GM19468 (cell line): ENCODE measurements around the gene GPR17.

Experiments used
- ATAC-seq: cut with Tn5 transposase; IDR thresholded peaks from one replicate; pipeline ENCODE4 v1.9.1; 2021; ENCODE audit warnings: mild to moderate bottlenecking, moderate library complexity, moderate number of reproducible peaks; ENCODE audit not compliant: unreplicated experiment; ENCODE audit errors: extremely low read depth

GPR17 gene

GRCh38 chr2:127651381-127651809, 5.4 kb downstream of the GPR17 start:
- no peak for ATAC-seq

- ATAC-seq: no peak
Observed at GRCh38 chr2:127651971-127652550, 6.1 kb downstream of the GPR17 start.

GRCh38 chr2:127652786-127653357, 6.9 kb downstream of the GPR17 start:
- no peak for ATAC-seq

GRCh38 chr2:127653421-127654083, 7.6 kb downstream of the GPR17 start:
- no peak for ATAC-seq

- no peak for ATAC-seq
Observed at GRCh38 chr2:127654084-127654837, 8.3 kb downstream of the GPR17 start.

GRCh38 chr2:127654838-127655175, 8.9 kb downstream of the GPR17 start:
- ATAC-seq: no peak

- ATAC-seq: no peak
Observed at GRCh38 chr2:127655209-127656073, 9.5 kb downstream of the GPR17 start.

- no peak for ATAC-seq
Observed at GRCh38 chr2:127656569-127657231, 10.7 kb downstream of the GPR17 start.

GRCh38 chr2:127657232-127657595, 11.3 kb downstream of the GPR17 start:
- ATAC-seq: no peak

- no peak for ATAC-seq
Observed at GRCh38 chr2:127658146-127658545, 12.2 kb downstream of the GPR17 start.

- ATAC-seq: no peak
Observed at GRCh38 chr2:127658641-127659407, 12.9 kb downstream of the GPR17 start.

GRCh38 chr2:127659408-127660290, 13.7 kb downstream of the GPR17 start:
- ATAC-seq: no peak

- ATAC-seq: no peak
Observed at GRCh38 chr2:127660291-127660578, 14.3 kb downstream of the GPR17 start.

GRCh38 chr2:127661072-127661649, 15.2 kb downstream of the GPR17 start:
- ATAC-seq: no peak

- ATAC-seq: no peak
Observed at GRCh38 chr2:127661949-127662510, 16.1 kb downstream of the GPR17 start.

- ATAC-seq: no peak
Observed at GRCh38 chr2:127662937-127663565, 17.1 kb downstream of the GPR17 start.

- no peak for ATAC-seq
Observed at GRCh38 chr2:127663566-127664064, 17.7 kb downstream of the GPR17 start.
